PC-3 (cell line): ENCODE measurements around the gene ENO1. TPM values are rescaled to one million over a fixed set of nuclear protein-coding genes. Genes with fewer than 3 reads are reported as not detected.
A peak's percentile ranks its signal among the peaks of the same experiment; 100 is the strongest.

Experiments used
- ATAC-seq: fragments of 200-7000 bp; cut with Tn5 transposase; 2 replicates; pipeline ENCODE4 v1.9.1; 2020; ENCODE audit warnings: mild to moderate bottlenecking, moderate library complexity
- BruUV-seq: library from RNA; stranded (reverse); fragments of 400-500 nt; replicated peaks from 2 replicates; lab custom pipeline; 2021; lab: Mats Ljungman, UMichigan
- CTCF ChIA-PET: fragments of 300-600 bp; sonication (Branson Sonifier 250); formaldehyde crosslinking; loops from one replicate; lab custom pipeline; 2022; ENCODE audit warnings: antibody characterized with exemption; lab: Charles Lee
- POLR2A ChIA-PET: fragments of 300-600 bp; sonication (Branson Sonifier 250); formaldehyde crosslinking; loops from one replicate; lab custom pipeline; 2022; ENCODE audit warnings: antibody characterized with exemption; ENCODE audit not compliant: unreplicated experiment; lab: Charles Lee
- DNase-seq: peaks from one replicate; pipeline ENCODE4 v3.0.0-alpha.2; 2015
- H2AFZ ChIP-seq: fragments of 300-600 bp; sonication (generic); 2 replicates; pipeline ENCODE4 v1.6.0; 2016; ENCODE audit warnings: antibody characterized with exemption, low read length
- H3F3A ChIP-seq: fragments of 300-600 bp; sonication (generic); one replicate; pipeline ENCODE4 v1.6.0; 2017; ENCODE audit warnings: antibody characterized with exemption, low read length, control low read depth, mild to moderate bottlenecking; ENCODE audit not compliant: unreplicated experiment
- H3K27ac ChIP-seq: fragments of 300-600 bp; sonication (generic); 2 replicates; pipeline ENCODE4 v1.5.1; 2016; ENCODE audit warnings: mild to moderate bottlenecking, low read length
- H3K27me3 ChIP-seq: fragments of 300-600 bp; sonication (generic); 2 replicates; pipeline ENCODE4 v1.6.1; 2016; ENCODE audit warnings: low read length, mixed read lengths
- H3K36me3 ChIP-seq: fragments of 300-600 bp; sonication (generic); 2 replicates; pipeline ENCODE4 v1.6.1; 2016; ENCODE audit warnings: low read depth, mixed run types, low read length, mixed read lengths
- H3K4me1 ChIP-seq: fragments of 300-600 bp; sonication (generic); 2 replicates; pipeline ENCODE4 v1.5.1; 2016; ENCODE audit warnings: low read length; ENCODE audit not compliant: insufficient read depth
- H3K4me2 ChIP-seq: fragments of 300-600 bp; sonication (generic); 2 replicates; pipeline ENCODE4 v1.6.0; 2016; ENCODE audit warnings: low read length
- H3K4me3 ChIP-seq: fragments of 300-600 bp; sonication (generic); 2 replicates; pipeline ENCODE4 v1.5.1; 2016; ENCODE audit warnings: mild to moderate bottlenecking, low read length, mixed read lengths
- H3K79me2 ChIP-seq: fragments of 300-600 bp; sonication (generic); 2 replicates; pipeline ENCODE4 v1.6.1; 2017; ENCODE audit warnings: low read length, mixed read lengths
- H3K9ac ChIP-seq: fragments of 300-600 bp; sonication (generic); 2 replicates; pipeline ENCODE4 v1.6.0; 2016; ENCODE audit warnings: mild to moderate bottlenecking, low read length
- H3K9me2 ChIP-seq: fragments of 300-600 bp; sonication (generic); replicated peaks from 2 replicates; pipeline ENCODE4 v1.6.1; 2016; ENCODE audit warnings: mixed run types, low read length, mixed read lengths
- H3K9me3 ChIP-seq: fragments of 300-600 bp; sonication (generic); 2 replicates; pipeline ENCODE4 v1.6.1; 2016; ENCODE audit warnings: low read length, mixed read lengths
- H4K20me1 ChIP-seq: fragments of 300-600 bp; sonication (generic); 2 replicates; pipeline ENCODE4 v1.6.1; 2016; ENCODE audit warnings: low read length, mixed read lengths
- EZH2 ChIP-seq: fragments of 300-600 bp; sonication (generic); IDR thresholded peaks from one replicate; pipeline ENCODE4 v1.6.1; 2017; ENCODE audit warnings: antibody characterized with exemption, mild to moderate bottlenecking, low read length; ENCODE audit not compliant: unreplicated experiment
- EZH2phosphoT487 ChIP-seq: fragments of 300-600 bp; sonication (generic); IDR thresholded peaks from 2 replicates; pipeline ENCODE4 v1.6.1; 2018; ENCODE audit warnings: mild to moderate bottlenecking, antibody characterized with exemption, low read length, borderline replicate concordance
- intact Hi-C: fragments of 100-400 bp; cut with micrococcal nuclease; formaldehyde crosslinking; loops from 2 replicates; pipeline ENCODE4 v1.9.0; 2023
- total RNA-seq: library from RNA; depleted of rRNA; stranded (reverse); fragments of >200 nt; gene quantifications from 2 replicates; pipeline ENCODE4 v1.2.3, GENCODE V29; 2014
- TF ChIP-seq, protein P1 (sequence below): fragments of 300-600 bp; sonication (generic); conservative IDR thresholded peaks from 2 replicates; pipeline ENCODE4 v1.5.1; 2017; ENCODE audit warnings: antibody characterized with exemption, low read depth, mild to moderate bottlenecking, low read length

The ENO1 gene
- total RNA-seq, 1 experiment from 2014 or later, result 3,712 TPM

DNA sequence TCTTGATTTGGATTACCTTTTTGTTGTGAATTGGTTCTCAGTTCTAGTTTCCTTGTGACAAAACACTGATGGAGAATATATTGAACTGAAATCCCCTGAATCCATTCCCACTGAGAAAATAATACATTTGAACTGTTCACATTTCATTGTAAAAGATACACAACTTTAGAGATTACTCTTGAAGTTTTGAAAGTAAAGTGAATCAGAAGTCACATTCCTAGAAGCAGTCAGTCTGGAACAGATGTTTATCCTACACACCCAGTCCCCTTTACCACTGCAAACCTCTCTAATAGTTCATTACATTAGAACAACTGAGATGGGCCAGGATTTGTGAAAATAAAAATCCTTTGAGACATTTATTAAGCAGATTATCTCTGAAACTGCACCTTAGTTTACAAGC lies 64.5 kb downstream of the ENO1 start:
- H2AFZ ChIP-seq, result no peak overlapping the region
- ATAC-seq, result no peak
- CTCF ChIA-PET, result no interaction called here
- H3K79me2 ChIP-seq, result peaks cover 69% of the 10 kb centered on the region
- H3K4me2 ChIP-seq, result 0 out of 2 replicates have a peak overlapping the region, but pooled peaks have one; percentile 0
- BruUV-seq, result no TSS peak
- TF ChIP-seq EZH2phosphoT487 (no peak), EZH2 (no peak)
- TF ChIP-seq, protein P1, sequence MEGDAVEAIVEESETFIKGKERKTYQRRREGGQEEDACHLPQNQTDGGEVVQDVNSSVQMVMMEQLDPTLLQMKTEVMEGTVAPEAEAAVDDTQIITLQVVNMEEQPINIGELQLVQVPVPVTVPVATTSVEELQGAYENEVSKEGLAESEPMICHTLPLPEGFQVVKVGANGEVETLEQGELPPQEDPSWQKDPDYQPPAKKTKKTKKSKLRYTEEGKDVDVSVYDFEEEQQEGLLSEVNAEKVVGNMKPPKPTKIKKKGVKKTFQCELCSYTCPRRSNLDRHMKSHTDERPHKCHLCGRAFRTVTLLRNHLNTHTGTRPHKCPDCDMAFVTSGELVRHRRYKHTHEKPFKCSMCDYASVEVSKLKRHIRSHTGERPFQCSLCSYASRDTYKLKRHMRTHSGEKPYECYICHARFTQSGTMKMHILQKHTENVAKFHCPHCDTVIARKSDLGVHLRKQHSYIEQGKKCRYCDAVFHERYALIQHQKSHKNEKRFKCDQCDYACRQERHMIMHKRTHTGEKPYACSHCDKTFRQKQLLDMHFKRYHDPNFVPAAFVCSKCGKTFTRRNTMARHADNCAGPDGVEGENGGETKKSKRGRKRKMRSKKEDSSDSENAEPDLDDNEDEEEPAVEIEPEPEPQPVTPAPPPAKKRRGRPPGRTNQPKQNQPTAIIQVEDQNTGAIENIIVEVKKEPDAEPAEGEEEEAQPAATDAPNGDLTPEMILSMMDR, result no peak
- no peak for DNase-seq
- H3K9ac ChIP-seq, result no peak overlapping the region
- H3K9me2 ChIP-seq, result no peaks in the 10 kb centered on the region
- H3K4me3 ChIP-seq, result no peak overlapping the region
- no peaks in the 10 kb centered on the region for H3K9me3 ChIP-seq
- H3F3A ChIP-seq, result no peaks in the 10 kb centered on the region
- peaks cover 46% of the 10 kb centered on the region for H3K4me1 ChIP-seq
- H4K20me1 ChIP-seq, result no peaks in the 10 kb centered on the region
- H3K27ac ChIP-seq, result no peak overlapping the region
- POLR2A ChIA-PET, result no interaction called here
- H3K36me3 ChIP-seq, result no peaks in the 10 kb centered on the region
- no peaks in the 10 kb centered on the region for H3K27me3 ChIP-seq
- intact Hi-C loops, result no loop called here

DNA sequence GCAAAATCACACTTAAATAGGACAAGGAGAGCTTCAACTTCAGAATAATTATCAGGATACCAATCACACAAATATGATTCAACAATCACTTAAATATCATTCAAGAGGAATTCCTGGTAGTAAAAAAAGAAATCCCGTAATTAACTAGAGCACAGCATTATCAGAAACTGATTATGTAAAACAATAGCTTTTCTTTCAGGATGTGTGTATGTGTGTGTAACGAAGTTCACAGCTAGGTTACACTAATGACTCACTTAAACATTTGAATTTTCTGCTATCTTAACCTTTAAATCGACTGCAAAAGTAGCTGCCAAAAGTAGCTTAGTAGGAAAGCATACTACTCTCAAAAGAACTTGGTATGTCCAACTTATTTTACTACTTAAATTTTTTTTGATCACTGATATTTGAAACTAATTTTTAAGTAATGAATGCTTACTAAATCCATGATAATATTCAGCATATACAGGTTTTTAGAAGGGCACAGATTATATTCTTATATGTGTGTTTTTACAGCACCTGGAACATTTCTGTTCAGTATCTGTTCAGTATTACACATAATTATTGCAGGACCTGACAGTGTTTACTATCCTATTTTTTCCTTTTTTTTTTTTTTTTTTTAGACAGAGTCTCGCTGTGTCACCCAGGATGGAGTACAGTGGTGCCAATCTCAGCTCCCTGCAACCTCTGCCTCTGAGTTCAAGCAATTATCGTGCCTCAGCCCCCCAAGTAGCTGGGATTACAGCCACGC lies 65.3 kb downstream of the ENO1 start:
- no peak overlapping the region for H3K27ac ChIP-seq
- H3K36me3 ChIP-seq, result no peaks in the 10 kb centered on the region
- H3F3A ChIP-seq, result no peaks in the 10 kb centered on the region
- no peak overlapping the region for H3K4me3 ChIP-seq
- H3K9ac ChIP-seq, result no peak overlapping the region
- H2AFZ ChIP-seq, result no peak overlapping the region
- no peaks in the 10 kb centered on the region for H3K9me2 ChIP-seq
- ATAC-seq (no peak), DNase-seq (no peak)
- no peaks in the 10 kb centered on the region for H3K9me3 ChIP-seq
- POLR2A ChIA-PET, result interaction anchor here (0.5 kb wide), 1 partner anchor 48 kb away, joined by 8 read pairs; no protein-coding TSS in a partner anchor
- H3K4me1 ChIP-seq, result peaks cover 46% of the 10 kb centered on the region
- peaks cover 74% of the 10 kb centered on the region for H3K79me2 ChIP-seq
- intact Hi-C loops, result no loop called here
- no peaks in the 10 kb centered on the region for H3K27me3 ChIP-seq
- no TSS peak for BruUV-seq
- no peaks in the 10 kb centered on the region for H4K20me1 ChIP-seq
- CTCF ChIA-PET, result interaction anchor here (0.6 kb wide), 1 partner anchor 16 kb away, joined by 3 read pairs; no protein-coding TSS in a partner anchor
- TF ChIP-seq EZH2phosphoT487, result no peak
- no peak for TF ChIP-seq EZH2
- TF ChIP-seq, protein P1, result no peak
- H3K4me2 ChIP-seq, result peak overlapping the region; percentile 26

DNA sequence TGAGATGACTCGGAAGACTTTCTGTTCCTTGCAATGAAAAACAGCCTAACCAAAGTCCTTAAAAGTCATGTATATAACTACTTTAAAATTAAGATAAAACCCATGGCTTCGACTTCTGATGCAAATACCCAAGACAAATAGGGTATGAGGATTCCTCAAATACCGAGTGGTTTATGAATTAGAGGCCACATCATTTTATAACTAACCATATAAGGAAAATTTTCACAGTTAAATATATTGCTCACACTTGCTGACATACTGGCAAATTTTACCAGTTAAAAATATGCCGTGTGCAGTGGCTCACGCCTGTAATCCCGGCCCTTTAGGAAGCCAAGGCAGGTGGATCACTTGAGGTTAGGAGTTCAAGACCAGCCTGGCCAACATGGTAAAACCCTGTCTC lies 66.4 kb downstream of the ENO1 start:
- intact Hi-C loops, result no loop called here
- TF ChIP-seq, protein P1, result no peak
- no peak overlapping the region for H3K9ac ChIP-seq
- no peak for DNase-seq
- no peak overlapping the region for H2AFZ ChIP-seq
- H3K4me3 ChIP-seq, result no peak overlapping the region
- peaks cover 46% of the 10 kb centered on the region for H3K4me1 ChIP-seq
- peaks cover 82% of the 10 kb centered on the region for H3K79me2 ChIP-seq
- no peaks in the 10 kb centered on the region for H3K9me2 ChIP-seq
- ChIA-PET POLR2A (no interaction called here), CTCF (no interaction called here)
- no peak overlapping the region for H3K27ac ChIP-seq
- H3K9me3 ChIP-seq, result no peaks in the 10 kb centered on the region
- H3K36me3 ChIP-seq, result no peaks in the 10 kb centered on the region
- no peak for ATAC-seq
- H3F3A ChIP-seq, result no peaks in the 10 kb centered on the region
- H3K4me2 ChIP-seq, result no peak overlapping the region
- BruUV-seq, result no TSS peak
- no peaks in the 10 kb centered on the region for H4K20me1 ChIP-seq
- H3K27me3 ChIP-seq, result no peaks in the 10 kb centered on the region
